ENCODE data around the gene PGAP3.

PGAP3 gene

GRCh38 chr17:39735882-39736281 is 48.0 kb upstream of the PGAP3 start (continued):
- TF ChIP-seq PRDM6 (tag by site-specific recombination; IDR thresholded peaks at IDR 0.05) = no peak

- ChIA-PET CTCF (interaction anchor here (0.6 to 5.3 kb wide), 7 partner anchors 12 to 116 kb away, joined by 3 to 35 read pairs (median 5); partner anchors contain the start of gene PGAP3), POLR2A (interaction anchor here (0.7 kb wide), 1 partner anchor 1026 kb away, joined by 3 read pairs; no protein-coding TSS in a partner anchor)
- Histone ChIP-seq H3K4me3 (ENCODE audit: low read depth, low read length) (no peak overlapping the region), H3K36me3 (ENCODE audit: control insufficient read depth in 2 of 2, insufficient read depth in 1 of 2, low read length in 2 of 2) (peaks cover 4 to 19% of the 10 kb centered on the region in 2 experiments; a peak in 1 of 3 replicates), H3K9me3 (ENCODE audit: control insufficient read depth, insufficient read depth, low read depth, low read length) (no peaks in the 10 kb centered on the region), H3K4me1 (ENCODE audit: control insufficient read depth, insufficient read depth, low read length) (0 out of 2 replicates have a peak, but pooled peaks cover 3% of the 10 kb centered on the region), H3K27ac (ENCODE audit: extremely low read depth, low read depth, low read length) (no peak overlapping the region)
- TF ChIP-seq ZNF366 (tag by site-specific recombination; conservative IDR thresholded peaks at IDR 0.05) (no peak), ZNF146 (tag by site-specific recombination; IDR thresholded peaks at IDR 0.05) (peak; percentile 90), KLF17 (tag by site-specific recombination; IDR thresholded peaks at IDR 0.05) (no peak), ZNF692 (tag by site-specific recombination; IDR thresholded peaks at IDR 0.05) (no peak)
Observed at GRCh38 chr17:39732586-39732985, 44.7 kb upstream of the PGAP3 start.

- Histone ChIP-seq H3K9me3 (ENCODE audit: control insufficient read depth, insufficient read depth, low read depth, low read length) (no peaks in the 10 kb centered on the region), H3K4me3 (ENCODE audit: low read depth, low read length) (peak within 1 kb of the TSS; percentile 90), H3K36me3 (ENCODE audit: control insufficient read depth in 2 of 2, insufficient read depth in 1 of 2, low read length in 2 of 2) (peaks cover 8 to 40% of the 10 kb centered on the region in 2 experiments; a peak in 2 of 3 replicates), H3K27ac (ENCODE audit: extremely low read depth, low read depth, low read length) (peak within 1 kb of the TSS; percentile 61; the same call in 1 of the 2 replicates), H3K4me1 (ENCODE audit: control insufficient read depth, insufficient read depth, low read length) (0 out of 2 replicates have a peak, but pooled peaks cover 3% of the 10 kb centered on the region)
- ChIA-PET CTCF (interaction anchor here (0.6 to 5.3 kb wide), 41 partner anchors 9 to 999 kb away, joined by 3 to 35 read pairs (median 5); partner anchors contain the start of genes ERBB2, PGAP3, PNMT and PSMD3), POLR2A (interaction anchor here (0.5 to 3.3 kb wide), 21 partner anchors 8 to 279 kb away, joined by 3 to 39 read pairs (median 4); partner anchors contain the start of genes ERBB2, MED1, PGAP3 and PNMT)
- TF ChIP-seq ZNF585B (tag by site-specific recombination; IDR thresholded peaks at IDR 0.05) (no peak), ZNF248 (tag by site-specific recombination; IDR thresholded peaks at IDR 0.05) (no peak), ZNF433 (tag by site-specific recombination; IDR thresholded peaks at IDR 0.05; ENCODE audit: low read depth) (no peak), ZNF394 (tag by site-specific recombination; IDR thresholded peaks at IDR 0.05; ENCODE audit: borderline replicate concordance) (peak; percentile 30; the same call in 1 of the 2 replicates), KLF1 (tag by site-specific recombination; IDR thresholded peaks at IDR 0.05) (peak; percentile 35; the same call in 1 of the 2 replicates), ZNF140 (tag by site-specific recombination; IDR thresholded peaks at IDR 0.05) (no peak), ZSCAN5A (tag by site-specific recombination; IDR thresholded peaks at IDR 0.05) (no peak), ZNF768 (tag by site-specific recombination; IDR thresholded peaks at IDR 0.05) (no peak), ZNF211 (tag by site-specific recombination; IDR thresholded peaks at IDR 0.05; ENCODE audit: low read depth) (no peak), ZNF501 (tag by site-specific recombination; IDR thresholded peaks at IDR 0.05) (peak; percentile 73; the same call in 1 of the 2 replicates), HOXA7 (CRISPR knock-in tag; IDR thresholded peaks at IDR 0.05; ENCODE audit: borderline replicate concordance) (no peak), ZEB2 (tag by site-specific recombination; IDR thresholded peaks at IDR 0.05) (peak; percentile 72), YY1 (tag by site-specific recombination; IDR thresholded peaks at IDR 0.05) (no peak), ZNF701 (tag by site-specific recombination; IDR thresholded peaks at IDR 0.05) (no peak), ZNF76 (tag by site-specific recombination; IDR thresholded peaks at IDR 0.05; ENCODE audit: borderline replicate concordance, low read depth) (0 out of 2 replicates have a peak, but pooled peaks have one; percentile 59), ZNF335 (tag by site-specific recombination; conservative IDR thresholded peaks at IDR 0.05) (peak; percentile 85), TCF7L2 (IDR thresholded peaks at IDR 0.05; ENCODE audit: borderline replicate concordance, low read depth, low read length) (no peak), ZNF391 (tag by site-specific recombination; IDR thresholded peaks at IDR 0.05; ENCODE audit: borderline replicate concordance, low read depth) (peak; percentile 84; the same call in 1 of the 2 replicates), ZNF362 (tag by site-specific recombination; IDR thresholded peaks at IDR 0.05) (no peak), KLF8 (tag by site-specific recombination; IDR thresholded peaks at IDR 0.05) (peak; percentile 94)
Observed at GRCh38 chr17:39730095-39730921, 42.5 kb upstream of the PGAP3 start, which contains the start of gene MIEN1. MIEN1 (minus strand) TSS chr17:39730532; CDS start chr17:39730495, 37 bp downstream.

Data from HEK293 (cell line).